ENCODE data around the gene ISG15.
"Not testable (repeated sequence)": the region's sequence is repeated elsewhere in the genome, so short reads cannot be mapped to it uniquely, and the experiment has no call there.

The ISG15 gene

DNA sequence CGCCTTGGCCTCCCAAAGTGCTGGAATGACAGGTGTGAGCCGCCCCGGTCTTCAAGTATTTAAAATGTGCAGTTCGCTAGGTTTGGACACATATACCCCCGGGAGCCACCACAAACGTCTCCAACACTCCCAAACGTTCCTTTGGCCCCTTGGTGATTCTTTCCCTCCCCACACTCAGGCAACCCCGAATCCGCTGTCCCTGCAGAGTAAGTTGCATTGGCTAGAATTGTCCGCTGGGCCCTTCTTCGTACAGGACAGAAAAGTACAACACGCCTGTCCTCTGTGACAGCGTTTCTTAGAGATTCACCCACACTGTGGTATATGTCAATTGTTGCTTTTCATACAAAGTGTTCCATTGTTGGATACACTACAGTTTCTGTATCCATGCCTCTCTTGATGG is 28.2 kb upstream of the ISG15 start:
- TF ChIP-seq, protein P1, sequence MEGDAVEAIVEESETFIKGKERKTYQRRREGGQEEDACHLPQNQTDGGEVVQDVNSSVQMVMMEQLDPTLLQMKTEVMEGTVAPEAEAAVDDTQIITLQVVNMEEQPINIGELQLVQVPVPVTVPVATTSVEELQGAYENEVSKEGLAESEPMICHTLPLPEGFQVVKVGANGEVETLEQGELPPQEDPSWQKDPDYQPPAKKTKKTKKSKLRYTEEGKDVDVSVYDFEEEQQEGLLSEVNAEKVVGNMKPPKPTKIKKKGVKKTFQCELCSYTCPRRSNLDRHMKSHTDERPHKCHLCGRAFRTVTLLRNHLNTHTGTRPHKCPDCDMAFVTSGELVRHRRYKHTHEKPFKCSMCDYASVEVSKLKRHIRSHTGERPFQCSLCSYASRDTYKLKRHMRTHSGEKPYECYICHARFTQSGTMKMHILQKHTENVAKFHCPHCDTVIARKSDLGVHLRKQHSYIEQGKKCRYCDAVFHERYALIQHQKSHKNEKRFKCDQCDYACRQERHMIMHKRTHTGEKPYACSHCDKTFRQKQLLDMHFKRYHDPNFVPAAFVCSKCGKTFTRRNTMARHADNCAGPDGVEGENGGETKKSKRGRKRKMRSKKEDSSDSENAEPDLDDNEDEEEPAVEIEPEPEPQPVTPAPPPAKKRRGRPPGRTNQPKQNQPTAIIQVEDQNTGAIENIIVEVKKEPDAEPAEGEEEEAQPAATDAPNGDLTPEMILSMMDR (IDR thresholded peaks at IDR 0.05; ENCODE audit: low read depth, low read length, missing control alignments): no peak
- no peak overlapping the region for H3K4me3 ChIP-seq (replicated peaks; ENCODE audit: low read depth, low read length)
- no peak for DNase-seq (ENCODE audit: extremely low read depth, low read depth)

DNA sequence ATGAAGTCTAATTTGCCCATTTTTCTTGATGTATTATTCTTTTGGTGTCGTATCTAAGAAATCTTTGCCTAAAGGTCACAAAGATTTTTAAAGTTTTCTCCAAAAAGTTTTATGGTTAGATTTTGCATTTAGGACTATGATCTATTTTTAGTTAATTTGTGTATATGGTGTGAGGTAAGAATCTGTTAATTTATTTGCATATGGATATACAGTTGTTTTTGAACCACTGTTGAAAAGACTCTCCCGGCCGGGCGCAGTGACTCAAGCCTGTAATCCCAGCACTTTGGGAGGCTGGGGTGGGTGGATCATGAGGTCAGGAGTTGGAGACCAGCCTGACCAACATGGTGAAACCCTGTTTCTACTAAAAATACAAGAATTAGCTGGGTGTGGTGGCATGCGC is 25.2 kb upstream of the ISG15 start:
- not testable (repeated sequence) for H3K4me3 ChIP-seq (replicated peaks; ENCODE audit: low read depth, low read length); DNase-seq (ENCODE audit: extremely low read depth, low read depth)

DNA sequence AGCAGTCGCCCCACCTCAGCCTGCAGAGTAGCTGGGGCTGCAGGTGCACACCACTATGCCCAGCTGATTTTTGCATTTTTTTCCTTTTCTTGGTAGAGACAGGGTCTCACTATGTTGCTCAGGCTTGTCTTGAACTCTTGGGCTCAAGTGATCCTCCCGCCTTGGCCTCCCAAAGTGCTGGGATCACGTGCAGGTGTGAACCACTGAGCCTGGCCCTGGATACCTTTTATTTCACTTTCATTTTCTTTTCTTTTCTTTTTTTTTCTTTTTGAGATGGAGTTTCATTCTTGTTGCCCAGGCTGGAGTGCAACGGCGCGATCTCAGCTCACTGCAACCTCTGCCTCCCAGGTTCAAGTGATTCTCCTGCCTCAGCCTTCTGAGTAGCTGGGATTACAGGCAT is 22.0 kb upstream of the ISG15 start:
- not testable (repeated sequence) for DNase-seq (ENCODE audit: extremely low read depth, low read depth); H3K4me3 ChIP-seq (replicated peaks; ENCODE audit: low read depth, low read length)

DNA sequence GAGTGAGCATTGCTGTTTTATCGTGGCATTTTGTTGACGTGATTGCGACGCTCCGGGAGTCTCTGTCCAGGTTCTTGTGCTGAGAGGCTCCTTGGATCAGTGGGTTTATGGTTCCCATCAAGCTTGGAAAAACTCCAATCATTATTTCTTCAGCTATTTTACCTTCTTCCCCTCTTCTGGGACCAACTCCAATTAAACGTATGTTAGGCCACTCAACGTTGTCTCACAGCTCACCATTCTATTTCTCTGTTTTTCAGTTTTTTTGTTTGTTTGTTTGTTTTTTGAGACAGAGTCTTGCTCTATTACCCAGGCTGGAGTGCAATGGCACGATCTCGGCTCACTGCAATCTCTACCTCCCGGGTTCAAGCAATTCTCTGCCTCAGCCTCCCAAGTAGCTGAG is 21.4 kb upstream of the ISG15 start:
- TF ChIP-seq, protein P1 (IDR thresholded peaks at IDR 0.05; ENCODE audit: low read depth, low read length, missing control alignments): no peak
- DNase-seq (ENCODE audit: extremely low read depth, low read depth): no peak
- H3K4me3 ChIP-seq (replicated peaks; ENCODE audit: low read depth, low read length): no peak overlapping the region

DNA sequence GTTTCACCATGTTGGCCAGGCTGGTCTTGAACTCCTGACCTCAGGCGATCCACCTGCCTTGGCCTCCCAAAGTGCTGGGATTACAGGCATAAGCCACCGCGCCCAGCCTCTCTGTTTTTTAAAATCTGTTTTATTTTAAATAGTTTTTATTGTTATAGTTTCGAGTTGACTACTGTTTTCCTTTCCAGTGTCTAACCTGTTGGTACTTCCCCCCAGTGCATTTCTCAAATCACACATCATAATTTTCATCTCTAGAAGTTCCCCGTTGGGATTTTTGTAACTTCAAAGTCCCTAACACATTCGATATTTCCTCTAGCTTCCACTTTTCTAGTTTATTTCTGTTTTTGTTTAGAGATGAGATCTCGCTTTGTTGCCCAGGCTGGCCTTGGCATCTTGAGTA is 20.9 kb upstream of the ISG15 start:
- no peak overlapping the region for H3K4me3 ChIP-seq (replicated peaks; ENCODE audit: low read depth, low read length)
- TF ChIP-seq, protein P1 (IDR thresholded peaks at IDR 0.05; ENCODE audit: low read depth, low read length, missing control alignments): no peak
- no peak for DNase-seq (ENCODE audit: extremely low read depth, low read depth)

GRCh38 chr1:993379-993995 is 19.8 kb upstream of the ISG15 start:
- TF ChIP-seq, protein P1 (IDR thresholded peaks at IDR 0.05; ENCODE audit: low read depth, low read length, missing control alignments): no peak
- H3K4me3 ChIP-seq (replicated peaks; ENCODE audit: low read depth, low read length): no peak overlapping the region
- no peak for DNase-seq (ENCODE audit: extremely low read depth, low read depth)

- DNase-seq (ENCODE audit: extremely low read depth, low read depth); H3K4me3 ChIP-seq (replicated peaks; ENCODE audit: low read depth, low read length): not testable (repeated sequence)
Observed at GRCh38 chr1:994546-994945, 18.8 kb upstream of the ISG15 start.

DNA sequence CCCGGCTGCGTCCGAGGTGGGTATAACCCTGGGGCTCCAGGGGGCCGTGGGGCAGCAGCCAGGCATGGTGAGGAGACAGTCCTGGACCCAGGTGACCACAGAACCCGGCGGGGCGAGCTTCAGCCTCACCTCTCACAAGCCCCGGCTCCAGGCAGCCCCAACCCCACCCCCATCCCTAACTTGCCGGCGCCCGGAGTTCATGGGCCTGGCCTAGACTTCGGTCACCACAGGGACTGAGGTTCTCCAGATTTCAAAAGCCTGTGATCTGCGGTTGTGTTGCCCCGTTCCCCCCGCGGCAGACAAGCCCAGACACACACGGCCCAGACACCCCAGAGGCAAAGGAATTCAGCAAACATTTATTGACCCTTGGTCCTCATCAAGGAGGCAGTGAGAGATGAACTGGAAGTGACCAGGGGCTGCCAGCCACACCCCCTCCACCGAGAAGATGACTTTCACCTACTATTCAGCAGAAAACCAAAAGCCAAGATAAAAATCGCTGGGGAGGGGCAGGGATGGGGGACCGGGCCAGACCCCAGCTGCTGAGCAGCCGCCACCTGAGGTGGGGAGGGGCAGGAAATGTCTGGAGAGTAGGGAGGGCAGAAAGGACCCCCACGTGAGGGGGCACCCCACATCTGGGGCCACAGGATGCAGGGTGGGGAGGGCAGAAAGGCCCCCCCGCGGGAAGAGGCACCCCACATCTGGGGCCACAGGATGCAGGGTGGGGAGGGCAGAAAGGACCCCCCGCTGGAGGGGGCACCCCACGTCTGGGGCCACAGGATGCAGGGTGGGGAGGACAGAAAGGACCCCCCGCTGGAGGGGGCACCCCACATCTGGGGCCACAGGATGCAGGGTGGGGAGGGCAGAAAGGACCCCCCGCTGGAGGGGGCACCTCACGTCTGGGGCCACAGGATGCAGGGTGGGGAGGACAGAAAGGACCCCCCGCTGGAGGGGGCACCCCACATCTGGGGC is 17.3 kb upstream of the ISG15 start:
- H3K4me3 ChIP-seq (replicated peaks; ENCODE audit: low read depth, low read length): no peak overlapping the region
- TF ChIP-seq, protein P1 (IDR thresholded peaks at IDR 0.05; ENCODE audit: low read depth, low read length, missing control alignments): no peak
- no peak for DNase-seq (ENCODE audit: extremely low read depth, low read depth)
